Nephron progenitor cell (in vitro differentiated cells): ENCODE results near the gene RARS2.

Experiments used
- DNase-seq: peaks from one replicate; pipeline ENCODE4 v3.0.0; 2021
- H3K27ac Mint-ChIP-seq: 2 replicates; pipeline ENCODE4 v1.8.0; 2021; ENCODE audit warnings: mild to moderate bottlenecking, moderate library complexity, mixed read lengths
- H3K27me3 Mint-ChIP-seq: 2 replicates; pipeline ENCODE4 v1.8.0; 2021; ENCODE audit warnings: mild to moderate bottlenecking, low read depth, mixed read lengths; ENCODE audit not compliant: poor library complexity
- H3K36me3 Mint-ChIP-seq: 2 replicates; pipeline ENCODE4 v1.8.0; 2021; ENCODE audit warnings: low read depth, mixed read lengths
- H3K4me1 Mint-ChIP-seq: 2 replicates; pipeline ENCODE4 v1.8.0; 2021; ENCODE audit warnings: mixed read lengths
- H3K4me3 Mint-ChIP-seq: 2 replicates; pipeline ENCODE4 v1.8.0; 2021; ENCODE audit warnings: mild to moderate bottlenecking, moderate library complexity, mixed read lengths
- H3K9me3 Mint-ChIP-seq: 2 replicates; pipeline ENCODE4 v1.8.0; 2021; ENCODE audit warnings: mild to moderate bottlenecking, moderate library complexity, mixed read lengths
- TF ChIP-seq, protein P1 (sequence below): fragments of 200-600 bp; sonication (generic); IDR thresholded peaks from 2 replicates; pipeline ENCODE4 v1.5.0; 2021; ENCODE audit warnings: antibody characterized with exemption

RARS2 gene

GRCh38 chr6:87551799-87552198 is 38.0 kb downstream of the RARS2 start:
- no peak for DNase-seq
- TF ChIP-seq, protein P1, sequence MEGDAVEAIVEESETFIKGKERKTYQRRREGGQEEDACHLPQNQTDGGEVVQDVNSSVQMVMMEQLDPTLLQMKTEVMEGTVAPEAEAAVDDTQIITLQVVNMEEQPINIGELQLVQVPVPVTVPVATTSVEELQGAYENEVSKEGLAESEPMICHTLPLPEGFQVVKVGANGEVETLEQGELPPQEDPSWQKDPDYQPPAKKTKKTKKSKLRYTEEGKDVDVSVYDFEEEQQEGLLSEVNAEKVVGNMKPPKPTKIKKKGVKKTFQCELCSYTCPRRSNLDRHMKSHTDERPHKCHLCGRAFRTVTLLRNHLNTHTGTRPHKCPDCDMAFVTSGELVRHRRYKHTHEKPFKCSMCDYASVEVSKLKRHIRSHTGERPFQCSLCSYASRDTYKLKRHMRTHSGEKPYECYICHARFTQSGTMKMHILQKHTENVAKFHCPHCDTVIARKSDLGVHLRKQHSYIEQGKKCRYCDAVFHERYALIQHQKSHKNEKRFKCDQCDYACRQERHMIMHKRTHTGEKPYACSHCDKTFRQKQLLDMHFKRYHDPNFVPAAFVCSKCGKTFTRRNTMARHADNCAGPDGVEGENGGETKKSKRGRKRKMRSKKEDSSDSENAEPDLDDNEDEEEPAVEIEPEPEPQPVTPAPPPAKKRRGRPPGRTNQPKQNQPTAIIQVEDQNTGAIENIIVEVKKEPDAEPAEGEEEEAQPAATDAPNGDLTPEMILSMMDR, result no peak
- no peaks in the 10 kb centered on the region for H3K9me3 Mint-ChIP-seq
- peaks cover 71% of the 10 kb centered on the region for H3K36me3 Mint-ChIP-seq
- H3K4me3 Mint-ChIP-seq, result no peak overlapping the region
- no peaks in the 10 kb centered on the region for H3K27me3 Mint-ChIP-seq
- peak overlapping the region; percentile 88 for H3K27ac Mint-ChIP-seq
- H3K4me1 Mint-ChIP-seq, result no peaks in the 10 kb centered on the region

DNA sequence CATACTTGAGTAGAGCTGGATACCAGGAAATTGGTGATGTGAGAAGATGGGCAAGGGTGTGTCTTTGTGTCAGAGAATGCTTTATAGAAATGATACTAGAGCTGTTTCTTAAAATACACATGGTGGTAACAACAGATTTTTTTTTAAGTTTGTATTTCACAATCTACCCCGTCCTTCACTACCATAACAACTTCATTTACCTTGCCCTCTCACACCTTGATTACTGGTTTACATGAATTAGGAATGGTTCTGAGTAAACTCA is 45.4 kb downstream of the RARS2 start:
- no peak for DNase-seq
- no peaks in the 10 kb centered on the region for H3K27me3 Mint-ChIP-seq
- peaks cover 64% of the 10 kb centered on the region for H3K36me3 Mint-ChIP-seq
- no peak overlapping the region for H3K27ac Mint-ChIP-seq
- peaks cover 9% of the 10 kb centered on the region for H3K9me3 Mint-ChIP-seq
- H3K4me1 Mint-ChIP-seq, result no peaks in the 10 kb centered on the region
- no peak overlapping the region for H3K4me3 Mint-ChIP-seq
- TF ChIP-seq, protein P1, result no peak

GRCh38 chr6:87543696-87544473 is 45.9 kb downstream of the RARS2 start:
- H3K27me3 Mint-ChIP-seq, result no peaks in the 10 kb centered on the region
- peak overlapping the region; percentile 6 for H3K27ac Mint-ChIP-seq
- TF ChIP-seq, protein P1, result no peak
- H3K4me3 Mint-ChIP-seq, result no peak overlapping the region
- peaks cover 66% of the 10 kb centered on the region for H3K36me3 Mint-ChIP-seq
- H3K4me1 Mint-ChIP-seq, result no peaks in the 10 kb centered on the region
- DNase-seq, result no peak
- H3K9me3 Mint-ChIP-seq, result peaks cover 11% of the 10 kb centered on the region

DNA sequence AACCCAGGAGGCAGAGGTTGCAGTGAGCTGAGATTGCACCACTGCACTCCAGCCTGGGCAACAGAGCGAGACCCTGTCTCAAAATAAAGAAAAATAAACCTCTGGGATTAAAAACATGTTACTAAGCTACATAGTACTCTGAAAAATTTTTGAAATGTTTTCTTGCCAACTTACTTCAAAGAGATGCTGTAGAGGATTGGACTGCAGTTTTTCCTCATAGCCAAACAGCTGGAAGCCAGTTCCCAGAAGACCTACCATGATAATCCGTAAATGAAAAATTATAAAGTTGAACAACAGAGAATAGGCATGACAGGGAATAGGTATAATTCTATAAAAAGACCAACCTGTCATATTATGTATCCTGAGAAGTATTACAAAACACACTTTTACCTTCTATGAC is 48.0 kb downstream of the RARS2 start:
- Mint-ChIP-seq H3K27me3 (no peaks in the 10 kb centered on the region), H3K36me3 (peaks cover 64% of the 10 kb centered on the region), H3K4me1 (no peaks in the 10 kb centered on the region), H3K27ac (no peak overlapping the region), H3K4me3 (no peak overlapping the region), H3K9me3 (peaks cover 11% of the 10 kb centered on the region)
- no peak for DNase-seq
- TF ChIP-seq, protein P1, result no peak

- peaks cover 11% of the 10 kb centered on the region for H3K9me3 Mint-ChIP-seq
Measured at GRCh38 chr6:87541041-87541440, 48.7 kb downstream of the RARS2 start.

DNA sequence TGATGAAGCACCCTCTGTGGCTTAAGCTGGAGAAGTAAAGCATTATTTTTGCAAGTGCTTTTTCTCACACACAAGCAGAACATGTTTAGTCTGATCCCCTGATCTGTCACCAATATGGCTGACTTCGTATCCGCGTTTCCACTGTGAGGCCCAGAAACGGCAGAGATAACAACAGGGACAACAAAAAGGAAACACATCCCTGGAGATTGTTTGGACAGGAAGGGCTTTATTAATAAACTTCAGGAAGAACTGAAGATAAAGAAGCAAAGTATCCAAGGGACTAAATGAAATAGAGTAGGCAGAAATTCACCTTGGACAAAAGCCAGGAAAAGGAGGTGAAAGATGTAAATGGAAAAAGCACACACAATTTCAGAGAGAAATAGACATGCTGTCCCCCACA is 49.2 kb downstream of the RARS2 start:
- Mint-ChIP-seq H3K4me3 (no peak overlapping the region), H3K9me3 (peaks cover 11% of the 10 kb centered on the region), H3K4me1 (no peaks in the 10 kb centered on the region), H3K36me3 (peaks cover 64% of the 10 kb centered on the region), H3K27me3 (no peaks in the 10 kb centered on the region), H3K27ac (no peak overlapping the region)
- no peak for DNase-seq
- TF ChIP-seq, protein P1, result no peak

More at GRCh38 chr6:87541041-87541440, 48.7 kb downstream of the RARS2 start:
- no peaks in the 10 kb centered on the region for H3K4me1 Mint-ChIP-seq
- TF ChIP-seq, protein P1, result no peak
- H3K36me3 Mint-ChIP-seq, result peaks cover 64% of the 10 kb centered on the region
- no peak for DNase-seq
- H3K4me3 Mint-ChIP-seq, result no peak overlapping the region
- H3K27me3 Mint-ChIP-seq, result no peaks in the 10 kb centered on the region
- no peak overlapping the region for H3K27ac Mint-ChIP-seq
